Ascending aorta (tissue), 2 donors: ENCODE measurements around the gene CIRBP. TPM values are rescaled to one million over a fixed set of nuclear protein-coding genes. Genes with fewer than 3 reads are reported as not detected.

Experiments
- DNase-seq, 2 donors: peaks; one replicate each; pipeline ENCODE4 v3.0.0-alpha.2; 2019; ENCODE audit warnings: low spot score in 2 of 2
- H3K27ac ChIP-seq, 2 donors: fragments of 200-600 bp; sonication (generic); one replicate each; pipeline ENCODE4 v1.5.1; 2016 to 2017; ENCODE audit warnings: mild to moderate bottlenecking in 1 of 2
- H3K27me3 ChIP-seq: fragments of 200-600 bp; sonication (generic); one replicate; pipeline ENCODE4 v1.5.1; 2017
- H3K36me3 ChIP-seq, 2 donors: fragments of 200-600 bp; sonication (generic); one replicate each; pipeline ENCODE4 v1.5.1; 2016
- H3K4me1 ChIP-seq, 2 donors: fragments of 200-600 bp; sonication (generic); one replicate each; pipeline ENCODE4 v1.5.1; 2016 to 2017; ENCODE audit warnings: mild to moderate bottlenecking in 1 of 2
- H3K4me3 ChIP-seq, 2 donors: fragments of 200-600 bp; sonication (generic); one replicate each; pipeline ENCODE4 v1.5.1; 2016 to 2017; ENCODE audit warnings: mild to moderate bottlenecking in 1 of 2
- H3K9me3 ChIP-seq, 2 donors: fragments of 200-600 bp; sonication (generic); one replicate each; pipeline ENCODE4 v1.5.1; 2016
- intact Hi-C: fragments of 100-400 bp; cut with DNase I; formaldehyde crosslinking; loops from one replicate; pipeline ENCODE4 v1.15.1; 2023
- total RNA-seq: library from RNA; depleted of rRNA; stranded (reverse); fragments of >200 nt; gene quantifications from one replicate; pipeline ENCODE4 v1.1.0, GENCODE V29; 2016
- TF ChIP-seq, protein P1 (sequence below), 3 experiments: fragments of 200-600 bp in 2 of 3; fragments of 450-650 bp in 1 of 3; sonication (generic) in 2 of 3; IDR thresholded peaks; one replicate each; pipeline ENCODE4 v1.5.1; 2016 to 2019; ENCODE audit warnings: antibody characterized with exemption in 3 of 3, mild to moderate bottlenecking in 1 of 3, moderate library complexity in 1 of 3

The CIRBP gene
- total RNA-seq, 1 donor from 2014 or later: 442 TPM

DNA sequence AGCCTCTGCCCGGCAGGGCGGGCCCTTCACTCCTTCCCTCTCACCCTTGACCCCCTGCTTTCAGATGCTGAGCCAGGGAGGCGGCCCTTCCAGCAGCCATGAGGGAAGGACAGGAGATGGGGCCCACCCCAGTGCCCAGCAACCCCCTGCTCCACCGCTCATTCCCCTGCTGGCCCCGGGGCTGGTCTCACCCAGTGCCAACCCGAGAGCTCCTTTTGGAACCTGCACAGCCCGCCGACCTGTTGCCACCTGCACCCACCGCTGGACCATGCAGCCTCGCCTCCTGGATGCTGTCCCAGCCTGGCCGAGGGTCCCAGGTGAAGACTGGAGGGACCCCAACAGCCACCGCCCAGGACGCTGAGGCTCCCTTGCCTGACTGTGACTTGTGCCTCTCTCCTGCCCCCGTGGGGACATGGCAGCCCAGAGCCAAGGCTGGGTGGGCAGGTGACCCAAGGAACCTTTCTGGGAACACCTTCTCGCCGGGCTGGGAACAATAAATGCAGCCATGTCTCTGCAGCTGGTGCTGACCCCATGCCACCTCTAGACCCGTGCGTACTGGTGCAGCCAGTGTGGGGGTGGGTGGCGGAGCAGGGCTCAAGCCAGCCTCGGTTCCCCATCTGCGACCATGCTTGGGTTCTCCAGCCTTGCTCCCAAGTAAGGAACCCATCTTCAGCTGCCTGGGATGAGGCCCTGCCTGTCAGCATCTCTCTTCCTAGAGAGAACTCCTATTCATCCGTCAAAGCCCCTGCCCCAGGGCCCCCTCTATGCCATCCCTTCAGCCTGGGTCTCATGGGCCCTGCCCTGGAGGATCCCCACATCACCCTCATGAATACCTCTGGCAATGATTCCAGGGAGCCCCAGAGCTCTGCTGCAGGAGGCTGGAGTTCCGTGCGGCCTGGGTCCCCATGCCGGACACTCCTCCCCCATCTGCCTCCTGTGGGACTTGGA lies 9.9 kb downstream of the CIRBP start:
- intact Hi-C loops: loop anchor here (2.0 to 5.0 kb wide), 2 partner anchors 130 to 213 kb away; partner anchors contain the start of genes PCSK4 and REEP6
- TF ChIP-seq, protein P1, sequence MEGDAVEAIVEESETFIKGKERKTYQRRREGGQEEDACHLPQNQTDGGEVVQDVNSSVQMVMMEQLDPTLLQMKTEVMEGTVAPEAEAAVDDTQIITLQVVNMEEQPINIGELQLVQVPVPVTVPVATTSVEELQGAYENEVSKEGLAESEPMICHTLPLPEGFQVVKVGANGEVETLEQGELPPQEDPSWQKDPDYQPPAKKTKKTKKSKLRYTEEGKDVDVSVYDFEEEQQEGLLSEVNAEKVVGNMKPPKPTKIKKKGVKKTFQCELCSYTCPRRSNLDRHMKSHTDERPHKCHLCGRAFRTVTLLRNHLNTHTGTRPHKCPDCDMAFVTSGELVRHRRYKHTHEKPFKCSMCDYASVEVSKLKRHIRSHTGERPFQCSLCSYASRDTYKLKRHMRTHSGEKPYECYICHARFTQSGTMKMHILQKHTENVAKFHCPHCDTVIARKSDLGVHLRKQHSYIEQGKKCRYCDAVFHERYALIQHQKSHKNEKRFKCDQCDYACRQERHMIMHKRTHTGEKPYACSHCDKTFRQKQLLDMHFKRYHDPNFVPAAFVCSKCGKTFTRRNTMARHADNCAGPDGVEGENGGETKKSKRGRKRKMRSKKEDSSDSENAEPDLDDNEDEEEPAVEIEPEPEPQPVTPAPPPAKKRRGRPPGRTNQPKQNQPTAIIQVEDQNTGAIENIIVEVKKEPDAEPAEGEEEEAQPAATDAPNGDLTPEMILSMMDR (IDR thresholded peaks at IDR 0.05): no peak
- no peak for DNase-seq

DNA sequence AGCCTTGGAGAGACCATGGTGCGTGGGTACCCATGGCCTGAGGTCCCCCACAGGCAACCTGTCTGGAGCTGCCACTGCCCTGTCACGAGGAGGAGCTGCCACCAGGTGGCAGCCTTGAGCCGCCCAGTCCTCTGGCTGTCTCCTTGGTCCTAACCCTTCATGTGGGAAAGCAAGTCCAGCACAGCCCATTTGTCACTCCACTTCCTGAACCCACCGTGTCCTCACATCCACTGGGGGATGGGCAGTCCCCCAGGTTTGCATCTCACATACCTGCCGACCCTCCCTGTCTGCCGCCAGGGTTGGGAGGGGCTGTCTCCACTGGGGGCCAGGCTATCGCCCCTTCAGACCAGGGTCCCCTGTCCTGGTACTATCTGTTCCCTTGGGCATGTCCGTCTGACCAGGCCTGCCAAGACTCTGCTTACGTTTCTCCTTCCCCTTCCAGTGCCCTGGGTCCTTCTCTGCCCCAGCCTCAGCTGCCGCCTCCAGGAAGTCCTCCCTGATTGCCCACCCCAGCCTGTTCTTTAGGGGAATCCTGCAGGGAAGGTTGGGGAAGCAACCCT lies 10.7 kb downstream of the CIRBP start:
- DNase-seq: peak in 1 of 2 donors; percentile 89
- Histone ChIP-seq H3K4me3 (no peak overlapping the region), H3K36me3 (peaks cover 8 to 18% of the 10 kb centered on the region in 2 donors), H3K9me3 (no peaks in the 10 kb centered on the region), H3K27me3 (peaks cover 8% of the 10 kb centered on the region), H3K4me1 (peaks cover 5 to 11% of the 10 kb centered on the region in 2 donors), H3K27ac (no peak overlapping the region)
- TF ChIP-seq, protein P1 (IDR thresholded peaks at IDR 0.05): peak; percentile 90 to 94 (median 92)
- intact Hi-C loops: loop anchor here (2.0 to 5.0 kb wide), 2 partner anchors 129 to 212 kb away; partner anchors contain the start of genes PCSK4 and REEP6

More for the DNA sequence above, 9.9 kb downstream of the CIRBP start:
- peaks cover 11 to 19% of the 10 kb centered on the region in 2 donors for H3K4me1 ChIP-seq
- no peak overlapping the region for H3K4me3 ChIP-seq
- peaks cover 16 to 27% of the 10 kb centered on the region in 2 donors for H3K36me3 ChIP-seq
- no peak overlapping the region for H3K27ac ChIP-seq
- H3K9me3 ChIP-seq: no peaks in the 10 kb centered on the region
- H3K27me3 ChIP-seq: peaks cover 5% of the 10 kb centered on the region

DNA sequence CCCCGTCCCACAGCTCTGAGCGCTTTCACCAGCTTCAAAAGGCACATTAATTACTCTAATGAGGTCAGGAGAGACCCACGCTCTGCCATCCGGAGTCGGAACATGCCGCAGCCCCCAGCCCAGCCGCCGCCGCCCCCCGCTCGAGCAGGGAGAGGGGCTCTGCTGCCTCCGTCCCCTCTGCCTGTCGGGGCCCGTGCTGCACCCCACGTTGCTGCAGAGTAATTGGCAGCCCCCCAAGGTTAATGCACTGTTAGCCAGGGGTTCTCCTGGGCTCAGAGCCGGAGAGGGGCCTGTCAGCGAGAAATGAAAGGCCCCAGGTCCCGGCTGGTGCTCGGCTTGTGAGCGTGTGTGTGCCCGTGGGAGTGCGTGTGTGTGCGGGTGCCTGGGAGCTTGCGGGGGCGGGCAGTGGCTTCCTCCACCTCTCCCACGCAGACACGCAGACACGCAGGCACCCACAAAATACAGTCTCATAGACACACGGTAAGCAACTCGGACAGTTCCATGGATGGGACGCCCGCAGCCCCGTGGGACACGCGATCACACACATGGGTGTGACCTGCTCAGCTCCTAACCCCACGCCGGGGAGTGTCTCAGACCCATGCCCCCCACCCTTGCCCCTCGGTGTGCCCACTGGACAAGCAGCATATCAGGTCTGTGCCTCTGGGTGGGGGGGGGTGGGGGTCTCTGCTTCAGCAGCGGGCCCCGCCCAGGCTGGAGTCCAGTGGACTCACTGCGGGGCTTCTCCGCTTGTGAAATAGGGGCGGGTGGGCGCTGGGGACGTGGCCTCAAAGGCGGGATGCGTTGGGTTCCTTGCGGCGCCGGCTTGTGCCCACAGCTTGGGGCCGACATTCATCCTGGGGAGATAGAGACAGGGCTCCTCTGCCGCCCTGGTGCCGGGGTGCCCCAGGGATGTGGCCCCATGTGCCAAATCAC lies 11.8 kb downstream of the CIRBP start:
- peaks cover 8% of the 10 kb centered on the region for H3K27me3 ChIP-seq
- H3K27ac ChIP-seq: no peak overlapping the region
- peaks cover 6 to 16% of the 10 kb centered on the region in 2 donors for H3K36me3 ChIP-seq
- intact Hi-C loops: no loop called here
- no peak for DNase-seq
- peaks cover 5 to 8% of the 10 kb centered on the region in 2 donors for H3K4me1 ChIP-seq
- TF ChIP-seq, protein P1 (IDR thresholded peaks at IDR 0.05): no peak
- H3K4me3 ChIP-seq: no peak overlapping the region
- H3K9me3 ChIP-seq: no peaks in the 10 kb centered on the region

DNA sequence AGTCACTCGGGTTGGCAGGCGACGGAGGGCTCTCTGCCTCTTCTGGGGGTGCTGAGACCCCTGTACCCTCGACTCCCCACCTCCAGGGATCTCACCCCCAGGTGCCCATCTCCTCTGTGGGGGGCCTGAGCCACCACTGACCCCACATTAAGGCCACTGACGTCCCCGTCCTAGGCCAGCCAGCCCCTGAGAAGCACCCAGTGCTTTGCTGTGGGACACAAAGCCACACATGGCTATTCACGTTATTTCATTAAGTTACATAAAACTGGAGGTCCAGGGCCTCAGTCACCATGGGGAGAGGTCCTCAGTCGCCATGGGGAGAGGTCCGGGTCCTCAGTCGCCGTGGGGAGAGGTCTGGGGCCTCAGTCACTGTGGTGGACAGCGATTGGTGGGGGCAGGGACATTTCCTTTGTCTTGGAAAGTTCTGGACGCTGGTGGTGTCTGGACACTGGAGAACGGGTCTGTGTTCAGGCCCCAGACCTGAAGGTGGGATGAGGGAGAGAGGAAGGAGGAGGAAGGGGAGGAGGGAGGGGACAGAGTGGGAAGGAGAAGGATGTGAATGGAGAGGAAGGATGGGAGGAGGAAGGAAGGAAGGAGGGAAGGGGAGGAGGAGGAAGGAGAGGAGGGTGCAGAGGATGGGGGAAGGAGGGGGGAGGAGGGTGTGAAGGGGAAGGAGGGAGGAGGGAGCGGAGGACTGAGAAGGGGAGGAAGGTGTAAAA lies 12.6 kb downstream of the CIRBP start:
- Histone ChIP-seq H3K27me3 (peaks cover 13% of the 10 kb centered on the region), H3K9me3 (no peaks in the 10 kb centered on the region), H3K27ac (no peak overlapping the region), H3K36me3 (peaks cover 6 to 16% of the 10 kb centered on the region in 2 donors), H3K4me1 (no peaks in the 10 kb centered on the region), H3K4me3 (no peak overlapping the region)
- intact Hi-C loops: no loop called here
- TF ChIP-seq, protein P1 (IDR thresholded peaks at IDR 0.05): no peak
- no peak for DNase-seq
